Fibroblast of pulmonary artery (primary cell): ENCODE measurements around the gene HAUS3.
A peak's percentile ranks its signal among the peaks of the same experiment; 100 is the strongest.

Experiments
- DNase-seq: peaks from one replicate; pipeline ENCODE4 v3.0.0-alpha.2; 2010; ENCODE audit warnings: low read depth
- H3K4me3 ChIP-seq: replicated peaks from 2 replicates; pipeline ENCODE4 v1.5.1; 2011; ENCODE audit warnings: low read depth, mild to moderate bottlenecking, control low read depth, low read length, moderate library complexity
- TF ChIP-seq, protein P1 (sequence below): IDR thresholded peaks from 2 replicates; pipeline ENCODE4 v1.5.1; 2011; ENCODE audit warnings: mild to moderate bottlenecking, control low read depth, low read length, inconsistent platforms; ENCODE audit errors: missing control alignments

The HAUS3 gene

DNA sequence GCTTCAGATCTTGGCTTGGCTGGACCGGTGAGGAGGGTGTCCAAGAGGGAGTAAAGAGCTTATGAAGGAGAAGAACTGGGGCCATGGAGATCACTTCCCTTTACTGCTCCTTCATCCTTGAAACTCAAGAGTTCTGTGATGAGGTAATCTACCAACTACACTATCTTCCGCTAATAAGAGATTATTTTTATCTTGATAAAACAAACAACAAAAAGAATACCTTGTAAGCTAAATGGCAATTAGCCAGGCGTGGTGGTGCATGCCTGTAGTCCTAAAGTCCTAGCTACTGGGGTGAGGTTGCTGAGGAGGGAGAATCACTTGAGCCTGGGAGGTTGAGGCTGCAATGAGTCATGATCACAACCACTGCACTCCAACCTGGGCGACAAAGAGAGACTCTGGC is 47.4 kb downstream of the HAUS3 start:
- H3K4me3 ChIP-seq = no peak overlapping the region
- no peak for DNase-seq
- TF ChIP-seq, protein P1, sequence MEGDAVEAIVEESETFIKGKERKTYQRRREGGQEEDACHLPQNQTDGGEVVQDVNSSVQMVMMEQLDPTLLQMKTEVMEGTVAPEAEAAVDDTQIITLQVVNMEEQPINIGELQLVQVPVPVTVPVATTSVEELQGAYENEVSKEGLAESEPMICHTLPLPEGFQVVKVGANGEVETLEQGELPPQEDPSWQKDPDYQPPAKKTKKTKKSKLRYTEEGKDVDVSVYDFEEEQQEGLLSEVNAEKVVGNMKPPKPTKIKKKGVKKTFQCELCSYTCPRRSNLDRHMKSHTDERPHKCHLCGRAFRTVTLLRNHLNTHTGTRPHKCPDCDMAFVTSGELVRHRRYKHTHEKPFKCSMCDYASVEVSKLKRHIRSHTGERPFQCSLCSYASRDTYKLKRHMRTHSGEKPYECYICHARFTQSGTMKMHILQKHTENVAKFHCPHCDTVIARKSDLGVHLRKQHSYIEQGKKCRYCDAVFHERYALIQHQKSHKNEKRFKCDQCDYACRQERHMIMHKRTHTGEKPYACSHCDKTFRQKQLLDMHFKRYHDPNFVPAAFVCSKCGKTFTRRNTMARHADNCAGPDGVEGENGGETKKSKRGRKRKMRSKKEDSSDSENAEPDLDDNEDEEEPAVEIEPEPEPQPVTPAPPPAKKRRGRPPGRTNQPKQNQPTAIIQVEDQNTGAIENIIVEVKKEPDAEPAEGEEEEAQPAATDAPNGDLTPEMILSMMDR = no peak

DNA sequence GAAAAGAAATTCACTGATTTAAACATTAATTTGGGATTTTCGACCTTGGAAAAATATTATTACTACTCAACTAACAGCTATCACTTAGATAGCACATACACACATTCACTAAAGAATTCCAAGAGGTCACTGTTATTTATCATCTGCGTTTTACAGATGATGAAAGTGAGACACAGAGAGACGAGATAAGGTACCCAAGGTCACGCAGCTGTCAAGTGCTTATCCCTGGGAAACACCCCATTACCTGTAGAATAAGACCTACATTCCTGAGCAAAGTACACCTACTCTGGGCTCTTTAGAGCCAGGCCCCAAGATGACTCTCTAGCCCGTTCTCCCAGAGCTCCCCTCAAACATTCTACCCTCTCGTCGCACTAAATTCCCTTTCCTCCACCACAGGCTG is 48.6 kb downstream of the HAUS3 start:
- H3K4me3 ChIP-seq = no peak overlapping the region
- no peak for DNase-seq
- TF ChIP-seq, protein P1 = no peak

DNA sequence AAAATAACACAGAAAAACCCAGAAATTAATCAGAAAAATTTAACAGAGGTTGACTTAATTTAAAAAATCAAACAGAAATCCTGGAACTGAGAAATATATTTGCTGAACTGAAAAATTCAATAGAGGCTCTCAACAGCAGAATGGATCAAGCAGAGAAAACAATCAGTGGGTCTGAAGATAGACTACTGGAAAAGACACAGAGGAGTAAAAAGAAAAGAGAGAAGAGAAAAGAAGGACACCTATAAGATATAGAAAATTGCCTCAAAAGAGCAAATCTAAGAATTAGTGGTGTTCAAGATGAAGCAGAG is 55.1 kb downstream of the HAUS3 start:
- TF ChIP-seq, protein P1 = no peak

DNA sequence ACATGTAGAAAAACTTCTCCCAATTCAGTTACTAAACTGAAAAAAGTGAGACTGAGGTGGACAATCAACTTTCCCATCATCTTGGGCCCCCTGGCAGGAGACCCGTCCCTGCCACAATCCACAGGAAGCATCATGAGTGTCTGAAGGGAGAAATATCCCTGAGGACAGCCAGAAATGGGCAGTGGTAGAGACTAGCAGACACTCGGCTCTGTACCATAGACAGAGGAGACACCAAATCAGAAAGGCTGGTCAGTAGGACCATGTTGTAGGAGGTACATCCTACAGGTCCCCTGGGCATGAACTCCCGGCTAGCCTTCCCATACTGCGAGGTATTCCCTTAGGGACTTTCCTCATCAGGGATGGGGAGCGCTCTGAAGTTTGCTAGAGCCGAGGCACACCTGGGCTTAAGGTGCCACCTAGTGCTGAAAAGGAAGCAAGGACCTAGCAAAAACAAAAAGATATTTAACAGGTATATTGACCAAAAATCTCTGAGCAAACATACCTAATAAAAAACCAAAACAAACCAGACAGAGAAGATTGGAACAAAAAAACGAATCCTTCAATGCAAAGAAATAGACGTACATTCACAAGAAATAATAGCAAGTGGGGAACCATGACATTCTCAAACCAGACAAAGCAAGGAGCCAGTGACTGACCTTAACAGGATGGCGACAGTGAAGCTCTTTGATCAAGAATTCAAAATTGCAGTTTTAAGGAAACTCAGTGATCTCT is 55.6 kb downstream of the HAUS3 start:
- no peak overlapping the region for H3K4me3 ChIP-seq
- TF ChIP-seq, protein P1 = peak; percentile 39
- peak; percentile 45 for DNase-seq

More for the DNA sequence above, 55.1 kb downstream of the HAUS3 start:
- no peak for DNase-seq
- H3K4me3 ChIP-seq = no peak overlapping the region

DNA sequence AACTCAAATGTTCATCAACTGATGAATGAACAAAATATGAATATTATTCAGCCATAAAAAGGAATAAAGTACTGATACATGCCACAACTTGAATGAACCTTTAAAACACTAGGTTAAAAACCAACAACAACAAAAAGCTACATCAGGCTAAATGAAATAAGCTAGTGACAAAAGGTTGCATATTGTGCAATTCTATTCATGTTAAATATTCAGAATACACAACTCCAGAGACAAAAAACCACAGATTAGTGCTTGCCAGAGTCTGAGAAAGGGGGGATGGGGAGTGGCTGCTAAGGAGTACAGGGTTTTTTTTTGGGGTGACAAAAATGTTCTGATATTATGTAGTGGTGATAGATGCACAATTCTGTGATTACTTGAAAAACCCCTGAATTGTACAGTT is 58.5 kb downstream of the HAUS3 start:
- TF ChIP-seq, protein P1 = no peak
- H3K4me3 ChIP-seq = no peak overlapping the region
- peak; percentile 29 for DNase-seq

DNA sequence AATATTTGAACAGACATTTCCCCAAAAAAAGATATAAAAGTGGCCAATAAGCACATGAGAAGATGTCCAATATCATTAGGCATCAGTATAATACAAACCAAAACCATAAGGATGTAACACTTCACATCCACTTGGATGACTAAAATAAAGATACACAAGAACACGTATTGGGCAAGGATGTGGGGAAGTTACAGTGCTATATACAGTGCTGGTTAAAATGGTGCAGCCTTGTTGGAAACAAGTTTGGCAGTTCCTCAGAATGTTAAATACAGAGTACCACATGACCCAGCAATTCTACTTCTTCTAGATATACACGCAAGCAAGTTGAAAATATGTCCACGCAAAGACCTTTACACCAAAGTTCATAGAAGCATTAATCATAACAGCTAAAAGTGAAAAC is 58.9 kb downstream of the HAUS3 start:
- TF ChIP-seq, protein P1 = no peak
- no peak overlapping the region for H3K4me3 ChIP-seq
- peak; percentile 12 for DNase-seq

DNA sequence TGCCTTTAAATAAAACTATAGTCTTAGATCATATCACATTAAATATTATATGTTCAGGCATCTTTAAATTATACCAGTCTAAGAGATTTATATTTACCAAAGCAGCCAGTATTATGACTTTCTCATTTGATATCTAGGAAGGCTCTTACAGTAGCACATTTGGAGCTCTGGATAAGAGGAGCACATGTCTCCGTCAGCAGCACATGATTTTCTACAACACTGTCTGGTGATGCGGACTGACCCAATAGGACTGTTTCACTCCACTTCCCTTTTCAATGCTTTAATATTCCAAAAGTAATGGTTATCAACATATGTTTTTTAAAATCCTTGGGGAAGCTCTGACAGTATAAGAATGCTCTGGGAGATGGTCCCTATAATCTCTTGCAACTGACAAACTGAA is 61.5 kb downstream of the HAUS3 start:
- TF ChIP-seq, protein P1 = no peak
- no peak overlapping the region for H3K4me3 ChIP-seq
- no peak for DNase-seq
